Kidney epithelial cell (primary cell): ENCODE results near the gene EIF5. TPM values are rescaled to one million over a fixed set of nuclear protein-coding genes. Genes with fewer than 3 reads are reported as not detected.

ENCODE experiments used
- total RNA-seq: library from RNA; depleted of rRNA; stranded (reverse); fragments of >200 nt; gene quantifications from 2 replicates; pipeline ENCODE4 v1.2.3, GENCODE V29; 2015

EIF5 gene
- total RNA-seq, 1 donor from 2014 or later, result 254 TPM

Other genes starting within 250 kb of the EIF5 start
- gene EXOC3L4, start 239.5 kb upstream of the EIF5 start, total RNA-seq, result 0.34 and 0.46 TPM in 2 replicates
- 152 and 154 TPM in 2 replicates for gene TNFAIP2, start 210.8 kb upstream of the EIF5 start, total RNA-seq
- gene MARK3, start 51.2 kb downstream of the EIF5 start, total RNA-seq, result 64.4 and 74.1 TPM in 2 replicates
- 67.7 and 78.7 TPM in 2 replicates for gene CKB, start 188.6 kb downstream of the EIF5 start, total RNA-seq
- 15.6 and 17.1 TPM in 2 replicates for gene TRMT61A, start 195.0 kb downstream of the EIF5 start, total RNA-seq
- gene BAG5, start 228.4 kb downstream of the EIF5 start, total RNA-seq, result 37.9 and 40.8 TPM in 2 replicates
- gene COA8, start 228.7 kb downstream of the EIF5 start, total RNA-seq, result 83.8 and 86.7 TPM in 2 replicates